Measurements from ENCODE around the gene PLEKHA7.

PLEKHA7 gene

GRCh38 chr11:16958833-16959232 lies 55.4 kb downstream of the PLEKHA7 start:
- TF ChIP-seq CTCF (IDR thresholded peaks at IDR 0.05; ENCODE audit: low read depth, low read length, missing control alignments), result no peak
- no peak for DNase-seq (ENCODE audit: extremely low read depth, low read depth)
- H3K4me3 ChIP-seq (replicated peaks; ENCODE audit: low read depth, low read length), result no peak overlapping the region

- no peak for TF ChIP-seq CTCF (IDR thresholded peaks at IDR 0.05; ENCODE audit: low read depth, low read length, missing control alignments)
- no peak for DNase-seq (ENCODE audit: extremely low read depth, low read depth)
- no peak overlapping the region for H3K4me3 ChIP-seq (replicated peaks; ENCODE audit: low read depth, low read length)
These were observed 57.6 kb downstream of the PLEKHA7 start for GRCh38 chr11:16956538-16957153.

- TF ChIP-seq CTCF (IDR thresholded peaks at IDR 0.05; ENCODE audit: low read depth, low read length, missing control alignments), result no peak
- H3K4me3 ChIP-seq (replicated peaks; ENCODE audit: low read depth, low read length), result no peak overlapping the region
- no peak for DNase-seq (ENCODE audit: extremely low read depth, low read depth)
These were observed 60.6 kb downstream of the PLEKHA7 start for GRCh38 chr11:16953663-16954062.

- TF ChIP-seq CTCF (IDR thresholded peaks at IDR 0.05; ENCODE audit: low read depth, low read length, missing control alignments), result no peak
- DNase-seq (ENCODE audit: extremely low read depth, low read depth), result no peak
- no peak overlapping the region for H3K4me3 ChIP-seq (replicated peaks; ENCODE audit: low read depth, low read length)
These were observed 67.5 kb downstream of the PLEKHA7 start for GRCh38 chr11:16946477-16947282.

GRCh38 chr11:16945671-16946469 lies 68.3 kb downstream of the PLEKHA7 start:
- TF ChIP-seq CTCF (IDR thresholded peaks at IDR 0.05; ENCODE audit: low read depth, low read length, missing control alignments), result peak; percentile 59
- DNase-seq (ENCODE audit: extremely low read depth, low read depth), result no peak
- no peak overlapping the region for H3K4me3 ChIP-seq (replicated peaks; ENCODE audit: low read depth, low read length)

GRCh38 chr11:16942911-16943310 lies 71.3 kb downstream of the PLEKHA7 start:
- TF ChIP-seq CTCF (IDR thresholded peaks at IDR 0.05; ENCODE audit: low read depth, low read length, missing control alignments), result no peak
- no peak for DNase-seq (ENCODE audit: extremely low read depth, low read depth)
- H3K4me3 ChIP-seq (replicated peaks; ENCODE audit: low read depth, low read length), result no peak overlapping the region

Measured in HFF-Myc (cell line).